GM19397 (cell line): ENCODE data around the gene SLC12A1.

Source experiments
- ATAC-seq: cut with Tn5 transposase; IDR thresholded peaks from one replicate; pipeline ENCODE4 v1.9.1; 2021; ENCODE audit warnings: mild to moderate bottlenecking, moderate library complexity; ENCODE audit not compliant: unreplicated experiment

Gene SLC12A1

GRCh38 chr15:48242015-48242414 is 35.9 kb downstream of the SLC12A1 start:
- no peak for ATAC-seq

GRCh38 chr15:48242535-48242934 is 36.4 kb downstream of the SLC12A1 start:
- no peak for ATAC-seq

GRCh38 chr15:48244921-48245320 is 38.8 kb downstream of the SLC12A1 start:
- ATAC-seq: no peak

- no peak for ATAC-seq
Observed at GRCh38 chr15:48248414-48248813, 42.3 kb downstream of the SLC12A1 start.

GRCh38 chr15:48250640-48251076 is 44.6 kb downstream of the SLC12A1 start:
- no peak for ATAC-seq

GRCh38 chr15:48253172-48253571 is 47.1 kb downstream of the SLC12A1 start:
- no peak for ATAC-seq

GRCh38 chr15:48265135-48265534 is 59.0 kb downstream of the SLC12A1 start:
- ATAC-seq: no peak

- no peak for ATAC-seq
Observed at GRCh38 chr15:48266024-48266689, 60.1 kb downstream of the SLC12A1 start.

GRCh38 chr15:48267766-48268165 is 61.7 kb downstream of the SLC12A1 start:
- ATAC-seq: no peak

GRCh38 chr15:48273049-48273448 is 66.9 kb downstream of the SLC12A1 start:
- no peak for ATAC-seq

GRCh38 chr15:48278666-48279065 is 72.6 kb downstream of the SLC12A1 start:
- no peak for ATAC-seq

GRCh38 chr15:48279608-48280007 is 73.5 kb downstream of the SLC12A1 start:
- ATAC-seq: no peak

- no peak for ATAC-seq
Observed at GRCh38 chr15:48281674-48282073, 75.6 kb downstream of the SLC12A1 start.

- ATAC-seq: no peak
Observed at GRCh38 chr15:48282216-48282615, 76.1 kb downstream of the SLC12A1 start.

- no peak for ATAC-seq
Observed at GRCh38 chr15:48283396-48284145, 77.5 kb downstream of the SLC12A1 start.

- ATAC-seq: peak; percentile 66
Observed at GRCh38 chr15:48285329-48286214, 79.5 kb downstream of the SLC12A1 start.

- no peak for ATAC-seq
Observed at GRCh38 chr15:48289628-48290027, 83.5 kb downstream of the SLC12A1 start.

- no peak for ATAC-seq
Observed at GRCh38 chr15:48292458-48292857, 86.4 kb downstream of the SLC12A1 start.

GRCh38 chr15:48297668-48298067 is 91.6 kb downstream of the SLC12A1 start:
- no peak for ATAC-seq

GRCh38 chr15:48298914-48299313 is 92.8 kb downstream of the SLC12A1 start:
- ATAC-seq: no peak

GRCh38 chr15:48300038-48300437 is 93.9 kb downstream of the SLC12A1 start:
- no peak for ATAC-seq
